Measurements from ENCODE around the gene DTL.

The DTL gene

GRCh38 chr1:212124690-212125582, 89.4 kb downstream of the DTL start:
- DNase-seq (ENCODE audit: low read depth, low spot score): no peak

- no peak for DNase-seq (ENCODE audit: low read depth, low spot score)
These were observed 90.1 kb downstream of the DTL start for GRCh38 chr1:212125654-212126053.

- no peak for DNase-seq (ENCODE audit: low read depth, low spot score)
These were observed 91.7 kb downstream of the DTL start for GRCh38 chr1:212127221-212127620.

GRCh38 chr1:212129781-212130180, 94.2 kb downstream of the DTL start:
- no peak for DNase-seq (ENCODE audit: low read depth, low spot score)

- DNase-seq (ENCODE audit: low read depth, low spot score): no peak
These were observed 96.5 kb downstream of the DTL start for GRCh38 chr1:212132025-212132424.

GRCh38 chr1:212133319-212133718, 97.8 kb downstream of the DTL start:
- DNase-seq (ENCODE audit: low read depth, low spot score): no peak

- no peak for DNase-seq (ENCODE audit: low read depth, low spot score)
These were observed 99.6 kb downstream of the DTL start for GRCh38 chr1:212135166-212135565.

- DNase-seq (ENCODE audit: low read depth, low spot score): no peak
These were observed 102.3 kb downstream of the DTL start for GRCh38 chr1:212137854-212138253.

GRCh38 chr1:212138457-212138856, 102.9 kb downstream of the DTL start:
- no peak for DNase-seq (ENCODE audit: low read depth, low spot score)

GRCh38 chr1:212139526-212140135, 104.1 kb downstream of the DTL start:
- DNase-seq (ENCODE audit: low read depth, low spot score): no peak

GRCh38 chr1:212141404-212141803, 105.9 kb downstream of the DTL start:
- no peak for DNase-seq (ENCODE audit: low read depth, low spot score)

GRCh38 chr1:212142883-212143530, 107.5 kb downstream of the DTL start:
- no peak for DNase-seq (ENCODE audit: low read depth, low spot score)

- peak; percentile 76 for DNase-seq (ENCODE audit: low read depth, low spot score)
These were observed 112.1 kb downstream of the DTL start for GRCh38 chr1:212147581-212148033.

- no peak for DNase-seq (ENCODE audit: low read depth, low spot score)
These were observed 114.0 kb downstream of the DTL start for GRCh38 chr1:212149566-212149965.

GRCh38 chr1:212152308-212152693, 116.8 kb downstream of the DTL start:
- peak; percentile 39 for DNase-seq (ENCODE audit: low read depth, low spot score)

GRCh38 chr1:212152869-212153268, 117.3 kb downstream of the DTL start:
- DNase-seq (ENCODE audit: low read depth, low spot score): no peak

- no peak for DNase-seq (ENCODE audit: low read depth, low spot score)
These were observed 118.1 kb downstream of the DTL start for GRCh38 chr1:212153635-212154034.

Data from brain pericyte (primary cell).